Renal cortex interstitium (tissue), 11 donors: ENCODE data around the gene RPLP2. TPM values are rescaled to one million over a fixed set of nuclear protein-coding genes. Genes with fewer than 3 reads are reported as not detected.

Source experiments
- DNase-seq, 11 donors: peaks; one replicate each; pipeline ENCODE4 v3.0.0-alpha.2; 2013; ENCODE audit warnings: low read depth in 9 of 11, low spot score in 4 of 11; ENCODE audit errors: extremely low read depth in 1 of 11
- polyA plus RNA-seq, 3 donors: library from polyadenylated mRNA; unstranded; fragments of 120-200 nt; gene quantifications; one replicate each; pipeline ENCODE4 v1.2.1, GENCODE V29; 2013; ENCODE audit not compliant: insufficient read length in 3 of 3

Gene RPLP2
- polyA plus RNA-seq, 3 donors, result 848 to 1,190 (median 1,139) TPM

- no peak for DNase-seq
These were observed 39.5 kb downstream of the RPLP2 start for GRCh38 chr11:849104-849824.

GRCh38 chr11:849951-850774 lies 40.4 kb downstream of the RPLP2 start:
- no peak for DNase-seq

GRCh38 chr11:850775-851763 lies 41.3 kb downstream of the RPLP2 start:
- DNase-seq, result no peak

GRCh38 chr11:852762-853161 lies 43.0 kb downstream of the RPLP2 start:
- DNase-seq, result no peak

- no peak for DNase-seq
These were observed 44.1 kb downstream of the RPLP2 start for GRCh38 chr11:853682-854448.

- no peak for DNase-seq
These were observed 45.0 kb downstream of the RPLP2 start for GRCh38 chr11:854601-855329.

GRCh38 chr11:855330-855674 lies 45.5 kb downstream of the RPLP2 start:
- DNase-seq, result no peak

GRCh38 chr11:855796-856195 lies 46.0 kb downstream of the RPLP2 start:
- no peak for DNase-seq

GRCh38 chr11:856397-856796 lies 46.6 kb downstream of the RPLP2 start:
- DNase-seq, result no peak

- DNase-seq, result no peak
These were observed 48.4 kb downstream of the RPLP2 start for GRCh38 chr11:858053-858761.

- DNase-seq, result no peak
These were observed 49.1 kb downstream of the RPLP2 start for GRCh38 chr11:858762-859339.

GRCh38 chr11:859394-860131 lies 49.8 kb downstream of the RPLP2 start:
- peak in 4 of 11 donors; percentile 54 to 81 (median 74) for DNase-seq

GRCh38 chr11:860234-861104 lies 50.7 kb downstream of the RPLP2 start:
- DNase-seq, result no peak

GRCh38 chr11:861105-861479 lies 51.3 kb downstream of the RPLP2 start:
- DNase-seq, result no peak

GRCh38 chr11:862081-862661 lies 52.4 kb downstream of the RPLP2 start:
- no peak for DNase-seq
